Neuronal stem cell (in vitro differentiated cells): Measurements from ENCODE around the gene PCYT1A.
A peak's percentile ranks its signal among the peaks of the same experiment; 100 is the strongest.
"Not testable (repeated sequence)": the region's sequence is repeated elsewhere in the genome, so short reads cannot be mapped to it uniquely, and the experiment has no call there.

Experiments
- DNase-seq: peaks from one replicate; pipeline ENCODE4 v3.0.0-alpha.2; 2013; ENCODE audit warnings: low spot score
- H2AFZ ChIP-seq: one replicate; pipeline ENCODE4 v1.6.1; 2013; ENCODE audit warnings: mild to moderate bottlenecking, low read length, inconsistent platforms
- H2AK5ac ChIP-seq: 2 replicates; pipeline ENCODE4 v1.6.1; 2013; ENCODE audit warnings: low read depth, mild to moderate bottlenecking, inconsistent platforms, low read length, moderate library complexity, mixed read lengths
- H2BK120ac ChIP-seq: 2 replicates; pipeline ENCODE4 v1.6.1; 2013; ENCODE audit warnings: low read depth, mild to moderate bottlenecking, inconsistent platforms, low read length, moderate library complexity, mixed read lengths
- H2BK12ac ChIP-seq: one replicate; pipeline ENCODE4 v1.6.1; 2013; ENCODE audit warnings: low read length, inconsistent platforms
- H2BK15ac ChIP-seq: 2 replicates; pipeline ENCODE4 v1.6.1; 2013; ENCODE audit warnings: mild to moderate bottlenecking, low read length, inconsistent platforms, mixed read lengths
- H2BK5ac ChIP-seq: one replicate; pipeline ENCODE4 v1.6.1; 2013; ENCODE audit warnings: inconsistent platforms, mild to moderate bottlenecking, low read length, moderate library complexity
- H3K14ac ChIP-seq: one replicate; pipeline ENCODE4 v1.6.1; 2013; ENCODE audit warnings: low read length, inconsistent platforms
- H3K18ac ChIP-seq: 2 replicates; pipeline ENCODE4 v1.6.1; 2013; ENCODE audit warnings: low read length, inconsistent platforms
- H3K23ac ChIP-seq: 2 replicates; pipeline ENCODE4 v1.6.1; 2013; ENCODE audit warnings: low read depth, mild to moderate bottlenecking, mixed read lengths, low read length, inconsistent platforms; ENCODE audit not compliant: poor library complexity
- H3K27ac ChIP-seq: replicated peaks from 3 replicates; pipeline ENCODE4 v1.5.1; 2013; ENCODE audit warnings: low read length, inconsistent platforms
- H3K27me3 ChIP-seq, 3 experiments: 2 replicates each; pipeline ENCODE4 v1.6.1; 2013; ENCODE audit warnings: low read length in 3 of 3, mild to moderate bottlenecking in 2 of 3, inconsistent platforms in 1 of 3, low read depth in 1 of 3, mixed read lengths in 1 of 3, moderate library complexity in 1 of 3; ENCODE audit not compliant: control insufficient read depth in 3 of 3, insufficient read depth in 3 of 3
- H3K36me3 ChIP-seq, 2 donors: replicated peaks in 1 of 2; 2 replicates each; pipeline ENCODE4 v1.6.1; 2013; ENCODE audit warnings: low read length in 2 of 2; ENCODE audit not compliant: control insufficient read depth in 2 of 2, insufficient read depth in 2 of 2
- H3K4ac ChIP-seq: 2 replicates; pipeline ENCODE4 v1.6.1; 2013; ENCODE audit warnings: inconsistent platforms, mild to moderate bottlenecking, low read length, moderate library complexity
- H3K4me1 ChIP-seq, 2 donors: 1 replicate in 1 of 2; 2 replicates in 1 of 2; pipeline ENCODE4 v1.6.1; 2013; ENCODE audit warnings: low read length in 2 of 2, low read depth in 1 of 2; ENCODE audit not compliant: control insufficient read depth in 2 of 2, insufficient read depth in 1 of 2
- H3K4me2 ChIP-seq: one replicate; pipeline ENCODE4 v1.6.1; 2013; ENCODE audit warnings: mild to moderate bottlenecking, low read length, inconsistent platforms; ENCODE audit not compliant: insufficient read depth, poor library complexity, severe bottlenecking
- H3K4me3 ChIP-seq, 2 donors: 2 replicates each; pipeline ENCODE4 v1.5.1; 2013; ENCODE audit warnings: low read length in 2 of 2, mild to moderate bottlenecking in 2 of 2, inconsistent platforms in 1 of 2, moderate library complexity in 1 of 2
- H3K79me1 ChIP-seq: one replicate; pipeline ENCODE4 v1.6.1; 2013; ENCODE audit warnings: low read depth, mild to moderate bottlenecking, inconsistent platforms, low read length, moderate library complexity
- H3K9ac ChIP-seq: one replicate; pipeline ENCODE4 v1.6.1; 2013; ENCODE audit warnings: mild to moderate bottlenecking, low read depth, low read length, inconsistent platforms; ENCODE audit not compliant: poor library complexity
- H3K9me3 ChIP-seq, 2 donors: replicated peaks in 1 of 2; 2 replicates each; pipeline versions ENCODE3 to v1.6.1; 2013; ENCODE audit warnings: low read length in 2 of 2, mild to moderate bottlenecking in 2 of 2, inconsistent platforms in 1 of 2, low read depth in 1 of 2, mixed read lengths in 1 of 2, moderate library complexity in 1 of 2; ENCODE audit not compliant: control insufficient read depth in 2 of 2, insufficient read depth in 1 of 2
- H4K8ac ChIP-seq: one replicate; pipeline ENCODE4 v1.6.1; 2013; ENCODE audit warnings: low read depth, mild to moderate bottlenecking, inconsistent platforms, low read length, moderate library complexity
- H4K91ac ChIP-seq: one replicate; pipeline ENCODE4 v1.6.1; 2013; ENCODE audit warnings: low read length, low read depth, mild to moderate bottlenecking, inconsistent platforms; ENCODE audit not compliant: poor library complexity
- WGBS, 2 donors: extraction: QIAGEN DNeasy Blood & Tissue Kit; methylation state at CpG; one replicate each; pipeline ENCODE4 v1.1.7; 2013; ENCODE audit warnings: missing lambda C conversion rate in 2 of 2, mixed read lengths in 1 of 2; ENCODE audit not compliant: insufficient read length in 2 of 2, insufficient replicate concordance in 1 of 2; ENCODE audit errors: extremely low coverage in 2 of 2; 5-methylcytosine and 5-hydroxymethylcytosine counted together

The PCYT1A gene

GRCh38 chr3:196205442-196206205, 81.9 kb downstream of the PCYT1A start:
- H3K9me3 ChIP-seq, H3K14ac ChIP-seq, H4K91ac ChIP-seq, H3K18ac ChIP-seq, H3K27ac ChIP-seq, H3K36me3 ChIP-seq, H3K23ac ChIP-seq, H3K4me2 ChIP-seq, H3K4me3 ChIP-seq, H2BK12ac ChIP-seq, H2BK5ac ChIP-seq, H4K8ac ChIP-seq, H2AFZ ChIP-seq, H3K4me1 ChIP-seq, H2BK15ac ChIP-seq, H3K4ac ChIP-seq, H3K9ac ChIP-seq, H3K79me1 ChIP-seq, DNase-seq, H2AK5ac ChIP-seq, H2BK120ac ChIP-seq: not testable (repeated sequence)
- WGBS, 2 donors: no CpG with 5 or more reads among the region's 9 CpGs
- peaks cover 0 to 23% (median 6%) of the 10 kb centered on the region in 3 experiments for H3K27me3 ChIP-seq

GRCh38 chr3:196203846-196204245, 83.7 kb downstream of the PCYT1A start:
- Histone ChIP-seq H4K91ac (no peak overlapping the region), H3K9me3 (peaks cover 3% of the 10 kb centered on the region in 2 donors), H2BK5ac (no peak overlapping the region), H2BK120ac (no peak overlapping the region), H3K4ac (no peak overlapping the region), H3K18ac (peak overlapping the region; percentile 6), H3K27ac (no peak overlapping the region), H2BK15ac (peak overlapping the region; percentile 47), H3K14ac (no peak overlapping the region), H3K4me2 (no peak overlapping the region), H3K27me3 (peaks cover 0 to 22% (median 6%) of the 10 kb centered on the region in 3 experiments), H4K8ac (no peak overlapping the region), H3K4me1 (peaks cover 0 to 2% of the 10 kb centered on the region in 2 donors), H3K23ac (peak overlapping the region; percentile 68), H3K9ac (no peak overlapping the region), H2BK12ac (no peak overlapping the region), H2AFZ (no peak overlapping the region), H3K36me3 (no peaks in the 10 kb centered on the region), H3K79me1 (peaks cover 2% of the 10 kb centered on the region), H2AK5ac (peak overlapping the region; percentile 88), H3K4me3 (no peak overlapping the region)
- WGBS, 2 donors: no CpG with 5 or more reads among the region's 3 CpGs
- DNase-seq: no peak

- Histone ChIP-seq H3K27ac (no peak overlapping the region), H3K14ac (peak overlapping the region; percentile 56), H3K18ac (peak overlapping the region; percentile 94), H3K36me3 (no peaks in the 10 kb centered on the region), H2BK12ac (no peak overlapping the region), H3K27me3 (peaks cover 0 to 22% (median 6%) of the 10 kb centered on the region in 3 experiments), H3K23ac (peak overlapping the region; percentile 60), H4K8ac (no peak overlapping the region), H3K9me3 (peaks cover 3% of the 10 kb centered on the region in 2 donors), H3K4me3 (no peak overlapping the region), H3K4ac (no peak overlapping the region), H3K9ac (peak overlapping the region; percentile 60), H4K91ac (no peak overlapping the region), H3K79me1 (peaks cover 2% of the 10 kb centered on the region), H2AK5ac (peak overlapping the region; percentile 37), H2BK5ac (no peak overlapping the region), H2AFZ (peak overlapping the region; percentile 89), H2BK15ac (no peak overlapping the region), H3K4me2 (no peak overlapping the region), H2BK120ac (no peak overlapping the region), H3K4me1 (peaks cover 0 to 2% of the 10 kb centered on the region in 2 donors)
- no peak for DNase-seq
- no CpG with 5 or more reads among the region's 21 CpGs for WGBS, 2 donors
Measured at GRCh38 chr3:196202516-196202970, 85.0 kb downstream of the PCYT1A start.
